Omental fat pad (tissue), 4 donors: ENCODE measurements around the gene CLEC16A. TPM values are rescaled to one million over a fixed set of nuclear protein-coding genes. Genes with fewer than 3 reads are reported as not detected.
A peak's percentile ranks its signal among the peaks of the same experiment; 100 is the strongest.

Experiments
- ATAC-seq: fragments of 150-250 bp; one replicate; pipeline ENCODE4 v1.9.1; 2016; ENCODE audit warnings: mild to moderate bottlenecking, moderate library complexity; ENCODE audit not compliant: low FRiP score
- DNase-seq: peaks from one replicate; pipeline ENCODE4 v3.0.0-alpha.2; 2019; ENCODE audit warnings: low spot score
- total RNA-seq, 4 donors: library from RNA; depleted of rRNA; stranded (reverse); fragments of >200 nt; gene quantifications; one replicate each; pipeline ENCODE4 v1.1.0, GENCODE V29; 2016
- TF ChIP-seq, protein P1 (sequence below), 3 donors: fragments of 450-650 bp; IDR thresholded peaks; one replicate each; pipeline ENCODE4 v1.5.1; 2016 to 2017; ENCODE audit warnings: antibody characterized with exemption in 3 of 3, mild to moderate bottlenecking in 3 of 3, moderate library complexity in 2 of 3

CLEC16A gene
- total RNA-seq, 4 donors from 2014 or later, result 24.0 to 36.9 (median 29.5) TPM

- peak; percentile 22 for ATAC-seq
- no peak for DNase-seq
- TF ChIP-seq, protein P1, sequence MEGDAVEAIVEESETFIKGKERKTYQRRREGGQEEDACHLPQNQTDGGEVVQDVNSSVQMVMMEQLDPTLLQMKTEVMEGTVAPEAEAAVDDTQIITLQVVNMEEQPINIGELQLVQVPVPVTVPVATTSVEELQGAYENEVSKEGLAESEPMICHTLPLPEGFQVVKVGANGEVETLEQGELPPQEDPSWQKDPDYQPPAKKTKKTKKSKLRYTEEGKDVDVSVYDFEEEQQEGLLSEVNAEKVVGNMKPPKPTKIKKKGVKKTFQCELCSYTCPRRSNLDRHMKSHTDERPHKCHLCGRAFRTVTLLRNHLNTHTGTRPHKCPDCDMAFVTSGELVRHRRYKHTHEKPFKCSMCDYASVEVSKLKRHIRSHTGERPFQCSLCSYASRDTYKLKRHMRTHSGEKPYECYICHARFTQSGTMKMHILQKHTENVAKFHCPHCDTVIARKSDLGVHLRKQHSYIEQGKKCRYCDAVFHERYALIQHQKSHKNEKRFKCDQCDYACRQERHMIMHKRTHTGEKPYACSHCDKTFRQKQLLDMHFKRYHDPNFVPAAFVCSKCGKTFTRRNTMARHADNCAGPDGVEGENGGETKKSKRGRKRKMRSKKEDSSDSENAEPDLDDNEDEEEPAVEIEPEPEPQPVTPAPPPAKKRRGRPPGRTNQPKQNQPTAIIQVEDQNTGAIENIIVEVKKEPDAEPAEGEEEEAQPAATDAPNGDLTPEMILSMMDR (IDR thresholded peaks at IDR 0.05), result no peak
Observed at GRCh38 chr16:11016524-11016988, 72.2 kb downstream of the CLEC16A start.

DNA sequence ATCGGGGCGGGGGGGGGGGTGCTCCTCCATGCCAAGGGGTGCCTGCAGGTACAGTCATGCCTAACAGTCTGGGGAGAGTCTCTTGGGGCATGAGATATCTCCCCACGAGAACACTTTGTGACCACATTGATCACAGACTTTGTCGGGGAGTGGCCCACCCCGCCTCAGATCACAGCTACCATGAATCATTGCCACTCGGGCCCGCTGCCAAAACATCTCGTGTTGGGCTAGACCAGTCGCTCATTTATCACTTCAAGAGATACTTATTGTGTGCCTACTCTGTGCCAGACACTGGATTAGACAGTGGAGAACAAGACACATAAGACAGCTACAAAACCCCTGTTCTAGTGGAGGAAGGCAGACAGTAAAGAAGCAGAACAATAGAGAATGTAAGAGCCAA is 72.6 kb downstream of the CLEC16A start:
- TF ChIP-seq, protein P1 (IDR thresholded peaks at IDR 0.05), result no peak
- peak; percentile 33 for DNase-seq
- peak; percentile 42 for ATAC-seq

GRCh38 chr16:11017499-11017898 is 73.1 kb downstream of the CLEC16A start:
- TF ChIP-seq, protein P1 (IDR thresholded peaks at IDR 0.05), result no peak
- no peak for DNase-seq
- ATAC-seq, result no peak

- TF ChIP-seq, protein P1 (IDR thresholded peaks at IDR 0.05), result no peak
- ATAC-seq (no peak), DNase-seq (no peak)
Observed at GRCh38 chr16:11020388-11020787, 76.0 kb downstream of the CLEC16A start.

- TF ChIP-seq, protein P1 (IDR thresholded peaks at IDR 0.05), result no peak
- ATAC-seq (no peak), DNase-seq (no peak)
Observed at GRCh38 chr16:11020792-11021551, 76.6 kb downstream of the CLEC16A start.

DNA sequence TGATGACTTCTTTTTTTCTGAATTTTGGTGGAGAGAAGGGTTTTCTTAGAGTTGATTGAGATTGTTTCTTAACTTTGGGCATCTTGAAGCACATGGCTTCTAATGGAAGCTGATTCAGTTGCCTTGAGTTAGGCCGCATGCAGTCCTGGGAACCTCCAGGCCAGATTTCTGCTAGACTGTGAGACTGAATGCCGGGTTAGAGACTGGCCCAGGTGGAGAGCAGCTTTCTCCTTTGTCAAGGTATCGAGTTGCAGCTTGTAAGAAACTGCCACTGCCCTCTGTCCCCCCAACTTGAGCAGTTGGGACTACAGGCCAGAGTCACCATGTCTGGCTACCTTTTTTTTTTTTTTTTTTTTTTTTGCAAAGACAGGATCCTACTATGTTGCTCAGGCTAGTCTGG is 77.6 kb downstream of the CLEC16A start:
- DNase-seq (no peak), ATAC-seq (no peak)
- TF ChIP-seq, protein P1 (IDR thresholded peaks at IDR 0.05), result no peak
